Muscle of leg (tissue), 11 donors: Measurements from ENCODE around the gene CHCHD4. TPM values are rescaled to one million over a fixed set of nuclear protein-coding genes. Genes with fewer than 3 reads are reported as not detected.
A peak's percentile ranks its signal among the peaks of the same experiment; 100 is the strongest.

ENCODE experiments used
- DNase-seq: peaks from one replicate; pipeline ENCODE4 v3.0.0; 2013
- H3K27ac ChIP-seq: one replicate; pipeline ENCODE4 v1.5.1; 2013; ENCODE audit warnings: mild to moderate bottlenecking, low read length, control low read depth
- H3K27me3 ChIP-seq: one replicate; pipeline ENCODE4 v1.6.1; 2013; ENCODE audit warnings: low read length; ENCODE audit not compliant: control insufficient read depth, insufficient read depth
- H3K36me3 ChIP-seq: one replicate; pipeline ENCODE4 v1.6.1; 2013; ENCODE audit warnings: low read length; ENCODE audit not compliant: control insufficient read depth, insufficient read depth
- H3K4me1 ChIP-seq: one replicate; pipeline ENCODE4 v1.6.1; 2013; ENCODE audit warnings: low read length; ENCODE audit not compliant: control insufficient read depth, insufficient read depth
- H3K4me3 ChIP-seq: one replicate; pipeline ENCODE4 v1.5.1; 2013; ENCODE audit warnings: low read length, control low read depth
- H3K9me3 ChIP-seq: replicated peaks from 2 replicates; pipeline ENCODE4 v1.6.1; 2013; ENCODE audit warnings: low read depth, low read length; ENCODE audit not compliant: control insufficient read depth
- WGBS: methylation state at CpG from one replicate; pipeline ENCODE4 v1.1.5; 2013; ENCODE audit warnings: missing lambda C conversion rate; ENCODE audit not compliant: insufficient coverage; 5-methylcytosine and 5-hydroxymethylcytosine counted together
- polyA plus RNA-seq, 8 donors: library from polyadenylated mRNA; unstranded; fragments of 120-200 nt; gene quantifications; one replicate each; pipeline versions ENCODE4 v1.2.1 to v1.2.3, GENCODE V29; 2013; ENCODE audit warnings: inconsistent platforms in 1 of 8, low replicate concordance in 1 of 8; ENCODE audit not compliant: insufficient read length in 8 of 8, insufficient read depth in 1 of 8
- total RNA-seq: library from RNA; stranded (reverse); fragments of 120-200 nt; gene quantifications from one replicate; pipeline ENCODE4 v1.2.4, GENCODE V29; 2013

The CHCHD4 gene
- total and polyA plus RNA-seq, 9 donors = 12.1 to 15.3 (median 13.0) TPM

DNA sequence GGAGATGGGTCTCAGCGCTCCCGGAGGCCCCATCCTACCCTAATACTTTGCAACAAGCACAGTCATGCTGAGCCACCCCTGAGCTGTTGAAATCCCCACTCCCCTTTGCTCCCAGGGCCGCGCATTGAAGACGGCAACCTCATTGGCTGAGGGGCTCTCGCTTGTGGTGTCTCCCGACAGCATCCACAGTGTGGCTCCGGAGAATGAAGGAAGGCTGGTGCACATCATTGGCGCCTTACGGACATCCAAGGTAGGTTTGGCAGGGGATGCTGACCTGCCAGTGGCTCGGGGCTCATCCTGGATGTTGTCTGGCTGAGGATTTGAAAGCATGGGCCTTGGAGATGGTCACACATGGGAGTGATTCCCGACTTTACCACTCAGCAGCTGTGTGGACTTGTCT lies 6.0 kb upstream of the CHCHD4 start:
- H3K27ac ChIP-seq = no peak overlapping the region
- 94% methylated on average over 12 of the region's 12 CpGs for WGBS
- H3K4me1 ChIP-seq = peaks cover 12% of the 10 kb centered on the region
- H3K9me3 ChIP-seq = no peaks in the 10 kb centered on the region
- H3K4me3 ChIP-seq = no peak overlapping the region
- H3K27me3 ChIP-seq = no peaks in the 10 kb centered on the region
- DNase-seq = no peak
- H3K36me3 ChIP-seq = peaks cover 85% of the 10 kb centered on the region

DNA sequence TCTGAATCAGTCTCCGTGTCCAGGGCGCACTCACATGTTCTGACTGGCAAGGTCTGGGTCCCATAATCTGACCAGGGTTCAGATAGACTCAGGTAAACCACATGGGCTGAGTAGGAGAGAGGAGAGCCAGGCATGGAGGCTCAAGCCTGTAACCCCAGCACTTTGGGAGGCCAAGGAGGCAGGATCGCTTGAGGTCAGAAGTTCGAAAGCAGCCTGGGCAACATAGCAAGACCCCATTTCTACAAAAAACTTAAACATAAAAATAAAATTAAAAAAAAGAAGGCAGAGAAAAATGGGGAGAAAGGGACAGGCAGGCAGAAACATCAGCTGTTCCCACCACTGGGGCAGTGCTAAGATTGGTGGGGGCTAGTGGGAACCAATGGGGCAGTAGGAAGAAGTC lies 5.6 kb upstream of the CHCHD4 start:
- Histone ChIP-seq H3K27ac (no peak overlapping the region), H3K36me3 (peaks cover 80% of the 10 kb centered on the region), H3K27me3 (no peaks in the 10 kb centered on the region), H3K9me3 (no peaks in the 10 kb centered on the region), H3K4me3 (no peak overlapping the region), H3K4me1 (peaks cover 13% of the 10 kb centered on the region)
- DNase-seq = no peak
- WGBS = 77% methylated on average over 2 of the region's 4 CpGs

DNA sequence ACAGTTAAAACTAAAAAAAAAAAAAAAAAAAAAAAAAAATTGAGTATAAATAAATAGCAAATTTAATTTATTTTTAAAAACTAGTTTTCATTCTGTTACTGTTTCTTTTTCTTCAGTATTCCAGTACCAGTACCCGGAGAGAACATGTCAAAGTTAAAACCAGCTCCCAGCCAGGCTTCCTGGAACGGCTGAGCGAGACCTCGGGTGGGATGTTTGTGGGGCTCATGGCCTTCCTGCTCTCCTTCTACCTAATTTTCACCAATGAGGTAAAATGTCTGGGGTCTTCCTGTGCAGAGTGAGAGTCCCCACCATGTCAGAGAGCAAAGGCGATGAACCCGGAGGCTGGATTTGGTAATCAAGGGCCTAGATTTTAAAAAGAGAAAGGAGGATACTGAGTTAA lies 4.6 kb upstream of the CHCHD4 start:
- no CpG with 5 or more reads among the region's 6 CpGs for WGBS
- Histone ChIP-seq H3K27me3 (no peaks in the 10 kb centered on the region), H3K36me3 (peaks cover 71% of the 10 kb centered on the region), H3K27ac (no peak overlapping the region), H3K9me3 (no peaks in the 10 kb centered on the region), H3K4me1 (peaks cover 13% of the 10 kb centered on the region), H3K4me3 (no peak overlapping the region)
- DNase-seq = no peak

DNA sequence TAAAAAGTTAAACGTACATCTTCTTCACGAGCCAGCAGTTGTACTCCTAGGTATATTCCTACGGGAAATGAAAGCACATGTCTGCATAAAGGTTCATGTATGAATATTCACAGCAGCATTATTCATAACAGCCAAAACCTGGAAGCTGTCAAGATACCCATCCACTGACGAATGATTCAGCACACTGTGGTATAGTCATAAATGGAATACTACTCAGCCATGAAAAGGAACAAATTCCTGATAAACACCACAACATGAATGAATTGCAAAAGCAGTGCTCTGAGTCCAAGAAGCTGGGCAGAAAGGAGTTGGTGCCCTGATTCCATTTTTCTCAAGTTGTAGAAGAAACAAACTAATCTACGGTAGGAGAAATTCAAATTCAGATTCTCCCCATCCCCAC lies 4.1 kb upstream of the CHCHD4 start:
- DNase-seq = no peak
- peaks cover 16% of the 10 kb centered on the region for H3K4me1 ChIP-seq
- H3K27ac ChIP-seq = no peak overlapping the region
- WGBS = 100% methylated on average over 1 of the region's 5 CpGs
- H3K36me3 ChIP-seq = peaks cover 65% of the 10 kb centered on the region
- no peak overlapping the region for H3K4me3 ChIP-seq
- no peaks in the 10 kb centered on the region for H3K27me3 ChIP-seq
- H3K9me3 ChIP-seq = no peaks in the 10 kb centered on the region

DNA sequence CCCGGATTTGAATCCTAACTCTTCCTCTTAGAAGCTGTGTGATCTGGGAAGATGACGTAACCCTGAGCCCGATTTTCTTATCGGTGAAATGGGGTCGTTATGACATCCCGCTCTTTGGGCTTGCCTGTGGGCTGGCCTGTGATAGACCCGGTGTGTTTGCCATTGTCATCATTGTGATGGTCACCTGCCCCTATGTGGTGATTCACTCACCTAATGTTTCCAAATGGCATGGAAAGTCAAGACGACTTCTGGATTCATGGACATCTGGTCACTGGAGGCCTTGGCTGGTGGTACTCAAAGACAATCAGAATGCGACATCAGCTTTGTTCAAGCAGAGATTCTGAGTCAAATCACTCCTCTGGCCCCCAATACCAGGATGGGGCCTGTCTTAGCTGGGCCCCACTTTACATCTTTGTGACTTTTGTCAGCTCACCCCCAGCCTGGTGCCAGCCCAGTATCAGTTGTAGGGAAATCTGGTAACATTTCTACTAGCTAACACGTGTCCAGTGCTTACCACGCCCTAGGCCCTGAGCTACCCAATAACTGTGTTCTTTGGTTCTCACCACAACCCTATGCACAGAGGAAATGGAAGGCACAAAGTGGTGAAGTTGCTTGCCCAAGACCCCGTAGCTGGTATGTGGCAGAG lies 3.0 kb upstream of the CHCHD4 start:
- no peaks in the 10 kb centered on the region for H3K9me3 ChIP-seq
- no peak for DNase-seq
- no peaks in the 10 kb centered on the region for H3K27me3 ChIP-seq
- 94% methylated on average over 10 of the region's 12 CpGs for WGBS
- H3K36me3 ChIP-seq = peaks cover 54% of the 10 kb centered on the region
- H3K4me3 ChIP-seq = no peak overlapping the region
- peaks cover 21% of the 10 kb centered on the region for H3K4me1 ChIP-seq
- no peak overlapping the region for H3K27ac ChIP-seq

DNA sequence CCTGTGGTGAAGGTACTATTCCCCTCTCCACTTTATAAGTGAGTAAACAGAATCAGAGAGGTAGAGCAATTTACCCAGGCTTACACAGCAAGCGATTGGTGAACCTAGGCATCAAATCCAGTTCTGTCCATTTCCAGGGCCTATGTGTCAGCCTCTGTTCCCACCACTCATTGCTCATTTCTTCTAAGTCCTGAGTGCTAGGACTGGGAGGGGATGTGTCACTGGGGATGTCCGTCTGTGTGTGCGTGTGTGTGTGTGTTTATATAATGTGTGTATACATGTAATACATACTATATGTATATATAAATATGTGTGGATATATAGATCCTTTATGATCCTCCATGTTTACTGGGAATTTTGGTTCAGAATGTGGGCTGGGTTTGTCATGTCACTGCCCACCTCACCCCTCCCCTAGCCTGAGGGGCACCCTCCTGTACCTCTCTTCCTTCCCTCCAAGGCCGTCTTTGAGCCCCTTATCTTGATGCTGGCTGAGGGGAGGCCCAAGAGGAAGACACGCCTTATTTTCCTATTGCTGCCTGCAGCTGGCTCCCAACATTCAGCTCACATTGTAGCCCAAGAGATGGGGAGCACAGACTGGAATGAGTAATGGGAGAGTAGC lies 2.3 kb upstream of the CHCHD4 start:
- Histone ChIP-seq H3K36me3 (peaks cover 54% of the 10 kb centered on the region), H3K27me3 (no peaks in the 10 kb centered on the region), H3K27ac (no peak overlapping the region), H3K4me1 (peaks cover 21% of the 10 kb centered on the region), H3K9me3 (no peaks in the 10 kb centered on the region), H3K4me3 (no peak overlapping the region)
- WGBS = 74% methylated on average over 2 of the region's 5 CpGs
- no peak for DNase-seq

DNA sequence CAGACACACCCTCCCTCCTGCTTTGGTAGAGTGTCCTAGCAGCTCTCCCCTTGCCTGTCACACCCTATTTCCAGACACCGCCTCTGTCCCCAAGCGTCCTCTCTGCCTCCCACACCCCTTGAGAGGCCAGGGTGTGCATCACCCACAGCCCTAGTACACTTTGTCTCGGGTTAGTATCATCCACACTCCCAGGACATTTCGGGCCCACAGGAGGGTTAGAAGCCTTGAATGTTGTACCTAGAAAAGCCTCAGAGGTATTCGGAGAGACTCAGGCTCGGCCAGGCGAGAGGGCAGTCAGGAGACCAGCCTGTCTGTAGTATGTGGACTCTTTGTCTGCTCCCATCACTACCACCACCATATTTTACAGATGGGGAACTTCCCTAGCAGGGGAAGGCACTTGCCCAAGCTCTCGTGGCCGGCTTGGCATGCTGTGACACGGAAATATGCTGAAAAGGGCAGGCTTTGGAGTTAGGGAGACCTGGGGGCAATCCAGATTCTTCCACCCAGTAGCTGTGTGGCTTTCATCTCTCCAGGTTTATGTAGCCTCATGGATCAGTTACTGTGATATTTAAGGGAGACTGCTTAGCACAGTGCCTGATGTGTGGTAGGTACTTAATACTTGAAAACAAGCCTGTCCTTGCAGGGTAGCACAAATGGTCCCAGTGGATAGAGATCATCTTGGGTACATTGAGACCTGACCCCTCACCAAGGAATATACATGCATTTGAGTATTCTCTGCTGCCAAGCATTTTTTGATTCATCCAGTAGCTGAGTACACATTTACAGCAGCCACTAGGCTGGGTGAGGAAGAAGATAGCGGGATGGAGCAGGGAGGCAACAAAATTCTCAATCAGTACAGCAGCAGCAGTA lies 1.6 kb upstream of the CHCHD4 start:
- DNase-seq = no peak
- Histone ChIP-seq H3K4me3 (peak overlapping the region; percentile 93), H3K27ac (peak overlapping the region; percentile 98), H3K27me3 (no peaks in the 10 kb centered on the region), H3K9me3 (no peaks in the 10 kb centered on the region), H3K36me3 (peaks cover 53% of the 10 kb centered on the region), H3K4me1 (peaks cover 21% of the 10 kb centered on the region)
- whole genome bisulfite sequencing = no CpG with 5 or more reads among the region's 11 CpGs

DNA sequence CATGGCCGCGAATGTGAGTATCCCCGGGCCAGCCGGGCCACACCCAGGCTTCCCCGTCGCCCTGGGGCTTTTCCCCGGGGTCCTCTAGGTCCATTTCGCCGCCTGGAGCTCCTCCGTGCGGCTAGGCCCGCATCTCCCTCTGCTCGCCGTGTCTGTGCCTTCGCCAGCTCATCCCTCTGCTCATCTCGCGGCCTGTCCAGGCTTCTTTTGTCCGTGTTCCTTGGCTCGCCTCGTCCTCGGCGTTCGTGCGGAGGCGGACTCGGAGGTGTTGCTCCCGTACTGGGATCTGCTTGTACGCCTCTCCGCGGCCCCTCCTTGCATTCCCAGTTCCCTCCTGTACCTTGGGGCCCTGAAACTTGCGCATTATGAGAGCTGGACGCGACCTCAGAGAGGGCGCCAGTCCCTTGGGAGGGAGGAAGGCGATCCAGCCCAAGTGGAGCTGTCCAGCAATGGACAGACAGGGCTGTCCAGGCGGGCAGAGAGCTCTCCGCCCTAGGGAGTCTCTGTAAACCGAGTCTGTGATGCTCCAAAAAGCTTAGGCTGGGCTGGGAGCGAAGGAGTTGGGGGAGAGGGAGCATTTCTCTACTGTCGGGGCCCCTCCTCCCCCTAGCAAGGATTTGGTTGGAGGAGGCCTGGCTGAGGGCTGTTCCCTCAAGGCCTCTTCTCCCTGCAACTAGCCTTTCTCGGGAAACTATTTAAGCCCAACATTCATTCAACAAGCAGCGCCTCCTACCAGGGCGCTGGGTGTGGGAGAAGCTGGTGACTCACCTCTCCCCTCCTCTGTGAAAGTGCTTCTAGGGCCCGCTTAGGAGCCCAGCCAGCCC lies 735 bp upstream of the CHCHD4 start:
- H3K27me3 ChIP-seq = no peaks in the 10 kb centered on the region
- H3K4me1 ChIP-seq = peaks cover 21% of the 10 kb centered on the region
- peak overlapping the region; percentile 98 for H3K27ac ChIP-seq
- peak; percentile 83 for DNase-seq
- H3K36me3 ChIP-seq = peaks cover 49% of the 10 kb centered on the region
- H3K4me3 ChIP-seq = peak overlapping the region; percentile 93
- no peaks in the 10 kb centered on the region for H3K9me3 ChIP-seq
- under 1% methylated on average over 39 of the region's 44 CpGs for WGBS

DNA sequence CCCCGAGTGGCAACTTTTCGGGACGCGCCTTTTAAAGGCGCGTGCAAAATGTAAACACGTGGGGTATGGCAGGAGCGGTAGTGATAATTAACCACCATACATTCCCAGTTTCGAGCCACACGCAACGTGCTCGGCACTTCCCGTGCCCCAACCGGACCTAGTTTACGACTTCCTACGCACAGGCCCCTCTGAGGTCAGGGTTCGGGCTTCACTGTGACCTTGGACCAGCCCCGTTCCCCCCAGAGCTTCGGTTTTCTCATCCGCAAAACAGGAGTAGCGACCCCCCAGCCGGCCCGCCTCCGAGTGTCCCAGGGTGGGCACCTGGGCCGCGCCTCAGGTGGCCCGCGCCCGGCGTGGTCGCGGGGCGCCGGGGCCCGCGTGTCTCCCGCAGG lies 451 bp downstream of the CHCHD4 start:
- peaks cover 21% of the 10 kb centered on the region for H3K4me1 ChIP-seq
- peak; percentile 79 for DNase-seq
- H3K27me3 ChIP-seq = no peaks in the 10 kb centered on the region
- H3K4me3 ChIP-seq = peak overlapping the region; percentile 79
- WGBS = under 1% methylated on average over 28 of the region's 37 CpGs
- no peaks in the 10 kb centered on the region for H3K9me3 ChIP-seq
- peak overlapping the region; percentile 42 for H3K27ac ChIP-seq
- peaks cover 48% of the 10 kb centered on the region for H3K36me3 ChIP-seq
